ENCODE results near the gene ARID4B.
A peak's percentile ranks its signal among the peaks of the same experiment; 100 is the strongest.
"Not testable (repeated sequence)": the region's sequence is repeated elsewhere in the genome, so short reads cannot be mapped to it uniquely, and the experiment has no call there.

ARID4B gene

GRCh38 chr1:235319255-235319654 lies 8.7 kb downstream of the ARID4B start:
- no peak for TF ChIP-seq CTCF (IDR thresholded peaks at IDR 0.05)
- DNase-seq (ENCODE audit: low spot score), result no peak
- Histone ChIP-seq H3K27ac (no peak overlapping the region), H3K4me3 (no peak overlapping the region)

GRCh38 chr1:235317168-235317567 lies 10.8 kb downstream of the ARID4B start:
- DNase-seq (ENCODE audit: low spot score), result no peak
- TF ChIP-seq CTCF (IDR thresholded peaks at IDR 0.05), result no peak

GRCh38 chr1:235315735-235316134 lies 12.2 kb downstream of the ARID4B start:
- no peak for TF ChIP-seq CTCF (IDR thresholded peaks at IDR 0.05)
- Histone ChIP-seq H3K27ac (no peak overlapping the region), H3K4me3 (no peak overlapping the region)
- no peak for DNase-seq (ENCODE audit: low spot score)

More at GRCh38 chr1:235317168-235317567, 10.8 kb downstream of the ARID4B start:
- Histone ChIP-seq H3K4me3 (no peak overlapping the region), H3K27ac (no peak overlapping the region)

- no peak for DNase-seq (ENCODE audit: low spot score)
- TF ChIP-seq CTCF (IDR thresholded peaks at IDR 0.05), result no peak
- H3K4me3 ChIP-seq, result no peak overlapping the region
- no peak overlapping the region for H3K27ac ChIP-seq
Observed at GRCh38 chr1:235315173-235315572, 12.8 kb downstream of the ARID4B start.

GRCh38 chr1:235313931-235314678 lies 13.9 kb downstream of the ARID4B start:
- no peak for TF ChIP-seq CTCF (IDR thresholded peaks at IDR 0.05)
- DNase-seq (ENCODE audit: low spot score), result no peak
- H3K27ac ChIP-seq, result no peak overlapping the region
- peak overlapping the region; percentile 27 for H3K4me3 ChIP-seq

GRCh38 chr1:235313262-235313661 lies 14.7 kb downstream of the ARID4B start:
- no peak for DNase-seq (ENCODE audit: low spot score)
- no peak for TF ChIP-seq CTCF (IDR thresholded peaks at IDR 0.05)
- no peak overlapping the region for H3K4me3 ChIP-seq
- no peak overlapping the region for H3K27ac ChIP-seq

- not testable (repeated sequence) for H3K4me3 ChIP-seq; H3K27ac ChIP-seq; DNase-seq (ENCODE audit: low spot score)
Observed at GRCh38 chr1:235309206-235309605, 18.8 kb downstream of the ARID4B start.

Measured in coronary artery (tissue), 2 donors.